Neural cell (in vitro differentiated cells): ENCODE results near the gene PARD3B.

Source experiments
- EP300 ChIP-seq: fragments of 450-650 bp; conservative IDR thresholded peaks from 2 replicates; pipeline ENCODE4 v1.6.1; 2014; ENCODE audit warnings: antibody characterized with exemption, mild to moderate bottlenecking, moderate library complexity; ENCODE audit not compliant: poor library complexity, severe bottlenecking
- EZH2 ChIP-seq: fragments of 200-600, 300-800 bp; shearing (Covaris generic), sonication (generic); IDR thresholded peaks from 2 replicates; pipeline ENCODE4 v1.6.1; 2014; ENCODE audit warnings: antibody characterized with exemption, low read length, borderline replicate concordance, mild to moderate bottlenecking; ENCODE audit not compliant: insufficient read depth, poor library complexity, severe bottlenecking
- MXI1 ChIP-seq: fragments of 450-650 bp; conservative IDR thresholded peaks from 2 replicates; pipeline ENCODE4 v1.6.1; 2014; ENCODE audit warnings: antibody characterized with exemption, mild to moderate bottlenecking; ENCODE audit not compliant: poor library complexity, severe bottlenecking
- POLR2AphosphoS5 ChIP-seq: IDR thresholded peaks from 2 replicates; pipeline ENCODE4 v1.6.1; 2012
- RAD21 ChIP-seq: fragments of 450-650 bp; conservative IDR thresholded peaks from 2 replicates; pipeline ENCODE4 v1.6.1; 2014; ENCODE audit warnings: antibody characterized with exemption, mild to moderate bottlenecking, moderate library complexity
- SMC3 ChIP-seq: fragments of 450-650 bp; conservative IDR thresholded peaks from 2 replicates; pipeline ENCODE4 v1.6.1; 2014; ENCODE audit warnings: antibody characterized with exemption, mild to moderate bottlenecking, moderate library complexity; ENCODE audit not compliant: poor library complexity
- TAF1 ChIP-seq: IDR thresholded peaks from 2 replicates; pipeline ENCODE4 v1.6.1; 2012; ENCODE audit warnings: low read depth
- TF ChIP-seq, protein P1 (sequence below): fragments of 450-650 bp; IDR thresholded peaks from 2 replicates; pipeline ENCODE4 v1.5.1; 2014; ENCODE audit warnings: antibody characterized with exemption, mild to moderate bottlenecking, moderate library complexity; ENCODE audit not compliant: poor library complexity, severe bottlenecking
- TF ChIP-seq, protein P2 (sequence below): IDR thresholded peaks from 2 replicates; pipeline ENCODE4 v1.6.1; 2012; ENCODE audit warnings: borderline replicate concordance

DNA sequence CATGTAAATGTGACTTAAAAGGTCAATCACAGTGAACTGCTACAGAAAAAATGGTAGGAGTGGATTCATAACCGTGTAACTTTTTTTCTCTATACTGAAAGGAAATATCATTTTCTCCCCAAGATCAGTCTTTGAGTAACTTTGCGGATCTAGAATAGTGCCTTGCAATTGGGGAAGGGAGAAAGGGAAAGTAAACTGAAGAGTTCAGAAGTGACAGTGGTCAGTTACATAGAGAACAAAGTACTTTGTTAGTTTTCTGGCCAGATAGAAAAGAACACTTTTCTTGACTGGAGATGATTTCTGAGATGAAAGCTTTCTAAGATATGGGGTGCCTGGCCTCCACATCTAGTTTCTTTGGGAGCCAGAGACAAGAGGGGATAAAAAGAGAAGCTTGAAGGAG lies 26.6 kb downstream of the PARD3B start:
- TF ChIP-seq, protein P1, sequence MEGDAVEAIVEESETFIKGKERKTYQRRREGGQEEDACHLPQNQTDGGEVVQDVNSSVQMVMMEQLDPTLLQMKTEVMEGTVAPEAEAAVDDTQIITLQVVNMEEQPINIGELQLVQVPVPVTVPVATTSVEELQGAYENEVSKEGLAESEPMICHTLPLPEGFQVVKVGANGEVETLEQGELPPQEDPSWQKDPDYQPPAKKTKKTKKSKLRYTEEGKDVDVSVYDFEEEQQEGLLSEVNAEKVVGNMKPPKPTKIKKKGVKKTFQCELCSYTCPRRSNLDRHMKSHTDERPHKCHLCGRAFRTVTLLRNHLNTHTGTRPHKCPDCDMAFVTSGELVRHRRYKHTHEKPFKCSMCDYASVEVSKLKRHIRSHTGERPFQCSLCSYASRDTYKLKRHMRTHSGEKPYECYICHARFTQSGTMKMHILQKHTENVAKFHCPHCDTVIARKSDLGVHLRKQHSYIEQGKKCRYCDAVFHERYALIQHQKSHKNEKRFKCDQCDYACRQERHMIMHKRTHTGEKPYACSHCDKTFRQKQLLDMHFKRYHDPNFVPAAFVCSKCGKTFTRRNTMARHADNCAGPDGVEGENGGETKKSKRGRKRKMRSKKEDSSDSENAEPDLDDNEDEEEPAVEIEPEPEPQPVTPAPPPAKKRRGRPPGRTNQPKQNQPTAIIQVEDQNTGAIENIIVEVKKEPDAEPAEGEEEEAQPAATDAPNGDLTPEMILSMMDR = no peak
- TF ChIP-seq SMC3 (no peak), POLR2AphosphoS5 (no peak), EZH2 (no peak), MXI1 (no peak), TAF1 (no peak), EP300 (no peak), RAD21 (no peak)
- TF ChIP-seq, protein P2, sequence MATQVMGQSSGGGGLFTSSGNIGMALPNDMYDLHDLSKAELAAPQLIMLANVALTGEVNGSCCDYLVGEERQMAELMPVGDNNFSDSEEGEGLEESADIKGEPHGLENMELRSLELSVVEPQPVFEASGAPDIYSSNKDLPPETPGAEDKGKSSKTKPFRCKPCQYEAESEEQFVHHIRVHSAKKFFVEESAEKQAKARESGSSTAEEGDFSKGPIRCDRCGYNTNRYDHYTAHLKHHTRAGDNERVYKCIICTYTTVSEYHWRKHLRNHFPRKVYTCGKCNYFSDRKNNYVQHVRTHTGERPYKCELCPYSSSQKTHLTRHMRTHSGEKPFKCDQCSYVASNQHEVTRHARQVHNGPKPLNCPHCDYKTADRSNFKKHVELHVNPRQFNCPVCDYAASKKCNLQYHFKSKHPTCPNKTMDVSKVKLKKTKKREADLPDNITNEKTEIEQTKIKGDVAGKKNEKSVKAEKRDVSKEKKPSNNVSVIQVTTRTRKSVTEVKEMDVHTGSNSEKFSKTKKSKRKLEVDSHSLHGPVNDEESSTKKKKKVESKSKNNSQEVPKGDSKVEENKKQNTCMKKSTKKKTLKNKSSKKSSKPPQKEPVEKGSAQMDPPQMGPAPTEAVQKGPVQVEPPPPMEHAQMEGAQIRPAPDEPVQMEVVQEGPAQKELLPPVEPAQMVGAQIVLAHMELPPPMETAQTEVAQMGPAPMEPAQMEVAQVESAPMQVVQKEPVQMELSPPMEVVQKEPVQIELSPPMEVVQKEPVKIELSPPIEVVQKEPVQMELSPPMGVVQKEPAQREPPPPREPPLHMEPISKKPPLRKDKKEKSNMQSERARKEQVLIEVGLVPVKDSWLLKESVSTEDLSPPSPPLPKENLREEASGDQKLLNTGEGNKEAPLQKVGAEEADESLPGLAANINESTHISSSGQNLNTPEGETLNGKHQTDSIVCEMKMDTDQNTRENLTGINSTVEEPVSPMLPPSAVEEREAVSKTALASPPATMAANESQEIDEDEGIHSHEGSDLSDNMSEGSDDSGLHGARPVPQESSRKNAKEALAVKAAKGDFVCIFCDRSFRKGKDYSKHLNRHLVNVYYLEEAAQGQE = no peak
